H1 (cell line): ENCODE measurements around the gene RIOK3. TPM values are rescaled to one million over a fixed set of nuclear protein-coding genes. Genes with fewer than 3 reads are reported as not detected.

Experiments
- CTCF ChIA-PET: fragments of 300-600 bp; sonication (Branson Sonifier 250); formaldehyde crosslinking; loops from one replicate; lab custom pipeline; 2021; ENCODE audit not compliant: partially characterized antibody; lab: Charles Lee
- POLR2A ChIA-PET: fragments of 300-600 bp; sonication (Branson Sonifier 250); formaldehyde crosslinking; loops from one replicate; lab custom pipeline; 2021; ENCODE audit warnings: inconsistent platforms; ENCODE audit not compliant: partially characterized antibody; lab: Charles Lee
- DNase-seq, 2 experiments: peaks; one replicate each; pipeline versions ENCODE4 v3.0.0 to v3.0.0-alpha.2; 2010 to 2022; ENCODE audit warnings: low spot score in 2 of 2, low read depth in 1 of 2, mixed read lengths in 1 of 2
- FAIRE-seq: peaks from 2 replicates; lab custom pipeline; 2011; peaks lifted over from hg19 to GRCh38; lab: Jason Lieb, UNC
- H2AFZ ChIP-seq: 2 replicates; pipeline ENCODE4 v1.8.1; 2012; ENCODE audit warnings: low read length, inconsistent platforms
- H2AK5ac ChIP-seq: 2 replicates; pipeline ENCODE4 v1.6.1; 2013; ENCODE audit warnings: low read depth, low read length
- H2BK120ac ChIP-seq: replicated peaks from 2 replicates; pipeline ENCODE3; 2013; ENCODE audit warnings: low read depth, low read length, inconsistent platforms
- H2BK12ac ChIP-seq: 2 replicates; pipeline ENCODE4 v1.6.1; 2013; ENCODE audit warnings: low read depth, low read length
- H2BK15ac ChIP-seq: 2 replicates; pipeline ENCODE4 v1.6.1; 2013; ENCODE audit warnings: low read length
- H2BK20ac ChIP-seq: 2 replicates; pipeline ENCODE4 v1.6.1; 2013; ENCODE audit warnings: low read length
- H2BK5ac ChIP-seq: 2 replicates; pipeline ENCODE4 v1.6.1; 2013; ENCODE audit warnings: low read depth, low read length
- H3K14ac ChIP-seq: 2 replicates; pipeline ENCODE4 v1.6.1; 2013; ENCODE audit warnings: inconsistent platforms; ENCODE audit not compliant: insufficient read length
- H3K18ac ChIP-seq: 2 replicates; pipeline ENCODE4 v1.6.1; 2013; ENCODE audit warnings: low read length; ENCODE audit errors: extremely low read depth
- H3K23ac ChIP-seq: 2 replicates; pipeline ENCODE4 v1.6.1; 2013; ENCODE audit warnings: inconsistent platforms; ENCODE audit not compliant: insufficient read length
- H3K23me2 ChIP-seq: 2 replicates; pipeline ENCODE4 v1.6.1; 2013; ENCODE audit warnings: low read depth, low read length
- H3K27ac ChIP-seq: 2 replicates; pipeline ENCODE4 v1.6.1; 2011; ENCODE audit warnings: low read depth, low read length, inconsistent platforms
- H3K27me3 ChIP-seq, 4 experiments: replicated peaks in 1 of 4; 1 replicate in 1 of 4; 2 replicates in 3 of 4; pipeline versions ENCODE4 v1.6.1 to v1.8.1; 2011 to 2013; ENCODE audit warnings: low read length in 3 of 4, mild to moderate bottlenecking in 3 of 4, inconsistent platforms in 2 of 4, mixed read lengths in 2 of 4, moderate library complexity in 1 of 4; ENCODE audit not compliant: control insufficient read depth in 3 of 4, insufficient read depth in 3 of 4; ENCODE audit errors: extremely low read depth in 1 of 4
- H3K36me3 ChIP-seq, 4 experiments: 2 replicates each; pipeline versions ENCODE4 v1.6.1 to v1.8.1; 2011 to 2013; ENCODE audit warnings: mild to moderate bottlenecking in 4 of 4, low read length in 3 of 4, moderate library complexity in 2 of 4, control low read depth in 1 of 4, inconsistent platforms in 1 of 4; ENCODE audit not compliant: insufficient read depth in 4 of 4, control insufficient read depth in 2 of 4
- H3K4ac ChIP-seq: replicated peaks from 2 replicates; pipeline ENCODE3; 2013; ENCODE audit warnings: low read length, low read depth, mixed read lengths, inconsistent platforms; ENCODE audit not compliant: insufficient read length
- H3K4me1 ChIP-seq, 4 experiments: replicated peaks in 1 of 4; 1 replicate in 1 of 4; 2 replicates in 3 of 4; pipeline versions ENCODE4 v1.6.1 to v1.8.1; 2011 to 2013; ENCODE audit warnings: low read length in 3 of 4, inconsistent platforms in 2 of 4, mixed read lengths in 1 of 4; ENCODE audit not compliant: insufficient read depth in 4 of 4, control insufficient read depth in 3 of 4
- H3K4me2 ChIP-seq, 2 experiments: 2 replicates each; pipeline versions ENCODE4 v1.6.1 to v1.8.1; 2011 to 2013; ENCODE audit warnings: low read depth in 2 of 2, low read length in 2 of 2, control low read depth in 1 of 2, inconsistent platforms in 1 of 2, mild to moderate bottlenecking in 1 of 2; ENCODE audit not compliant: insufficient read depth in 1 of 2
- H3K4me3 ChIP-seq, 4 experiments: fragments of 200-600, 300-600 bp in 1 of 4; sonication (generic), shearing (Covaris generic), sonication (Bioruptor Twin) in 1 of 4; 2 replicates each; pipeline versions ENCODE4 v1.5.1 to v1.8.1; 2011 to 2016; ENCODE audit warnings: low read length in 4 of 4, low read depth in 3 of 4, control low read depth in 2 of 4, inconsistent platforms in 2 of 4, mild to moderate bottlenecking in 2 of 4, mixed read lengths in 1 of 4, moderate library complexity in 1 of 4; ENCODE audit not compliant: insufficient read depth in 2 of 4; ENCODE audit errors: extremely low read depth in 1 of 4
- H3K56ac ChIP-seq: replicated peaks from 2 replicates; pipeline ENCODE3; 2013; ENCODE audit warnings: low read depth, mild to moderate bottlenecking, mixed read lengths, low read length, inconsistent platforms; ENCODE audit not compliant: insufficient read length
- H3K79me1 ChIP-seq: 2 replicates; pipeline ENCODE4 v1.6.1; 2013; ENCODE audit warnings: low read depth, low read length, control low read depth
- H3K79me2 ChIP-seq, 2 experiments: 2 replicates each; pipeline versions ENCODE4 v1.6.1 to v1.8.1; 2012 to 2013; ENCODE audit warnings: low read length in 2 of 2, mild to moderate bottlenecking in 2 of 2, inconsistent platforms in 1 of 2; ENCODE audit not compliant: insufficient read depth in 2 of 2, control insufficient read depth in 1 of 2
- H3K9ac ChIP-seq, 4 experiments: replicated peaks in 1 of 4; 1 replicate in 1 of 4; 2 replicates in 3 of 4; pipeline versions ENCODE4 v1.6.1 to v1.8.1; 2011 to 2013; ENCODE audit warnings: low read depth in 3 of 4, low read length in 3 of 4, control low read depth in 2 of 4, mild to moderate bottlenecking in 2 of 4, moderate library complexity in 2 of 4, inconsistent platforms in 1 of 4; ENCODE audit errors: extremely low read depth in 1 of 4
- H3K9me3 ChIP-seq, 2 experiments: 2 replicates each; pipeline versions ENCODE4 v1.6.1 to v1.8.1; 2012 to 2013; ENCODE audit warnings: mild to moderate bottlenecking in 2 of 2, moderate library complexity in 2 of 2, control low read depth in 1 of 2, inconsistent platforms in 1 of 2, low read depth in 1 of 2, low read length in 1 of 2, mixed read lengths in 1 of 2; ENCODE audit not compliant: insufficient read depth in 2 of 2
- H4K20me1 ChIP-seq, 2 experiments: replicated peaks in 1 of 2; 2 replicates each; pipeline versions ENCODE3 to v1.8.1; 2011 to 2013; ENCODE audit warnings: inconsistent platforms in 2 of 2, low read length in 2 of 2, mild to moderate bottlenecking in 1 of 2; ENCODE audit not compliant: insufficient read depth in 2 of 2, control insufficient read depth in 1 of 2
- H4K5ac ChIP-seq: 2 replicates; pipeline ENCODE4 v1.6.1; 2013; ENCODE audit warnings: low read length, low read depth, mixed read lengths, inconsistent platforms; ENCODE audit not compliant: insufficient read length
- H4K8ac ChIP-seq: 2 replicates; pipeline ENCODE4 v1.8.0; 2013; ENCODE audit warnings: mild to moderate bottlenecking, moderate library complexity, low read length, inconsistent platforms; ENCODE audit not compliant: insufficient read depth; ENCODE audit errors: extremely low read depth
- H4K91ac ChIP-seq: replicated peaks from 2 replicates; pipeline ENCODE3; 2013; ENCODE audit warnings: low read length, mixed read lengths, inconsistent platforms; ENCODE audit not compliant: insufficient read length
- BCL11A ChIP-seq, 2 experiments: IDR thresholded peaks; one replicate each; pipeline ENCODE4 v1.6.1; 2011; ENCODE audit warnings: low read depth in 2 of 2, low read length in 2 of 2, mild to moderate bottlenecking in 2 of 2
- BRCA1 ChIP-seq: IDR thresholded peaks from 2 replicates; pipeline ENCODE4 v1.6.1; 2012; ENCODE audit warnings: low read depth, low read length, improper control_type of control experiment
- CBX5 ChIP-seq: fragments of 300-800, 300-1000 bp; sonication (generic); IDR thresholded peaks from 2 replicates; pipeline ENCODE4 v1.7.1; 2016; ENCODE audit warnings: antibody characterized with exemption, low read length, low read depth
- HDAC6 ChIP-seq: IDR thresholded peaks from one replicate; pipeline ENCODE4 v1.7.1; 2012; ENCODE audit warnings: low read depth, mild to moderate bottlenecking, inconsistent platforms, low read length, moderate library complexity
- KDM5A ChIP-seq: fragments of 200-600 bp; IDR thresholded peaks from 2 replicates; pipeline ENCODE4 v1.7.1; 2012; ENCODE audit warnings: mild to moderate bottlenecking, low read length, inconsistent platforms, mixed read lengths
- RNF2 ChIP-seq: fragments of 200-900, 300-1000 bp; sonication (generic); IDR thresholded peaks from 2 replicates; pipeline ENCODE4 v1.7.1; 2016; ENCODE audit warnings: borderline replicate concordance, low read depth, mild to moderate bottlenecking, antibody characterized with exemption, low read length; ENCODE audit not compliant: poor library complexity, severe bottlenecking; ENCODE audit errors: missing control alignments
- SUZ12 ChIP-seq: fragments of 200-600 bp; sonication (generic); IDR thresholded peaks from 2 replicates; pipeline ENCODE4 v1.6.1; 2012; ENCODE audit warnings: mild to moderate bottlenecking, inconsistent platforms, low read length, moderate library complexity, mixed read lengths
- TAF7 ChIP-seq: optimal IDR thresholded peaks from 2 replicates; pipeline ENCODE3; 2011; ENCODE audit warnings: low read depth, mild to moderate bottlenecking, inconsistent platforms, low read length, moderate library complexity, borderline replicate concordance
- TBP ChIP-seq: IDR thresholded peaks from 2 replicates; pipeline ENCODE4 v1.6.1; 2011; ENCODE audit warnings: low read depth, low read length, improper control_type of control experiment
- WGBS, 2 experiments: shearing (Covaris generic) in 1 of 2; methylation state at CpG; one replicate each; pipeline versions ENCODE4 v1.1.6 to v1.1.7; 2013 to 2015; ENCODE audit warnings: low lambda C conversion rate in 2 of 2, mixed read lengths in 2 of 2, inconsistent platforms in 1 of 2, low coverage in 1 of 2, missing lambda C conversion rate in 1 of 2; ENCODE audit not compliant: insufficient replicate concordance in 2 of 2, insufficient coverage in 1 of 2, insufficient read length in 1 of 2; ENCODE audit errors: extremely low coverage in 1 of 2, missing lambda C conversion rate in 1 of 2; 5-methylcytosine and 5-hydroxymethylcytosine counted together
- polyA plus RNA-seq, 7 experiments: library from polyadenylated mRNA; depleted of rRNA in 3 of 7; stranded (reverse) in 5 of 7; unstranded in 2 of 7; fragments of >200 nt in 5 of 7; fragments of 200-250 nt in 2 of 7; gene quantifications; 1 replicate in 5 of 7; 2 replicates in 1 of 7; 4 replicates in 1 of 7; pipeline versions ENCODE4 v1.2.1 to v1.2.3, GENCODE V29; 2011 to 2013; ENCODE audit warnings: missing spikeins in 2 of 7, mixed read lengths in 2 of 7
- total RNA-seq: library from RNA; stranded (reverse); fragmentation: NEBNext Ultra II Directional; extraction: Animal tissue kit (Norgen Biotek cat#: 25700); gene quantifications from 2 replicates; pipeline ENCODE4 v1.2.1, GENCODE V29; 2021

Gene RIOK3
- total and polyA plus RNA-seq, 2 of the 8 experiments (the other 6 are each of a cell fraction or from before 2014, with no cell fraction given): 7.5 to 24.3 TPM

- Histone ChIP-seq H2BK5ac (peak within 1 kb of the TSS; percentile 83; the same call in 1 of the 2 replicates), H3K36me3 (peaks cover 0 to 4% (median 0%) of the 10 kb centered on the region in 4 experiments; a peak in 2 of 8 replicates), H2BK15ac (peak within 1 kb of the TSS; percentile 97; the same call in 1 of the 2 replicates), H2AK5ac (no peak within 1 kb of the TSS), H4K5ac (peak within 1 kb of the TSS; percentile 93), H3K27ac (peak within 1 kb of the TSS; percentile 71; the same call in 1 of the 2 replicates), H3K56ac (peak within 1 kb of the TSS; percentile 14), H3K9me3 (no peaks in the 10 kb centered on the region), H2AFZ (peak within 1 kb of the TSS; percentile 81; the same call in 1 of the 2 replicates), H3K23me2 (peaks cover 7% of the 10 kb centered on the region; the same call in 1 of the 2 replicates), H2BK20ac (0 out of 2 replicates have a peak within 1 kb of the TSS, but pooled peaks have one; percentile 80), H4K20me1 (peaks cover 5 to 7% of the 10 kb centered on the region in 2 experiments), H3K79me2 (peaks cover 0 to 5% of the 10 kb centered on the region in 2 experiments; a peak in 1 of 4 replicates), H3K4me3 (peak within 1 kb of the TSS; percentile 72 to 99 (median 82)), H3K4ac (no peak within 1 kb of the TSS), H4K91ac (no peak within 1 kb of the TSS), H2BK120ac (no peak within 1 kb of the TSS), H2BK12ac (no peak within 1 kb of the TSS), H3K27me3 (peaks cover 0 to 13% (median 5%) of the 10 kb centered on the region in 4 experiments; a peak in 5 of 7 replicates), H3K14ac (no peak within 1 kb of the TSS), H3K79me1 (no peaks in the 10 kb centered on the region; the same call in 1 of the 2 replicates), H3K23ac (no peak within 1 kb of the TSS), H3K9ac (peak within 1 kb of the TSS; percentile 24 to 70 (median 53); a peak in 6 of 7 replicates), H3K4me1 (peaks cover 2 to 6% (median 4%) of the 10 kb centered on the region in 4 experiments; a peak in 5 of 7 replicates), H4K8ac (peak within 1 kb of the TSS; percentile 69), H3K4me2 (peak within 1 kb of the TSS; percentile 78 to 91), H3K18ac (peak within 1 kb of the TSS; percentile 96)
- DNase-seq: peak; percentile 78 to 99
- ChIA-PET POLR2A (interaction anchor here (1.0 to 1.5 kb wide), 2 partner anchors 15 to 17 kb away, joined by 3 read pairs; no protein-coding TSS in a partner anchor), CTCF (interaction anchor here (0.7 kb wide), 1 partner anchor 26 kb away, joined by 3 read pairs; no protein-coding TSS in a partner anchor)
- WGBS, 2 experiments: 1% methylated on average over 85 of the region's 110 CpGs; no CpG with 5 or more reads in 1 of the 2 experiments
- no peak for FAIRE-seq
- TF ChIP-seq TBP (no peak; the same call in 1 of the 2 replicates), HDAC6 (no peak), BRCA1 (no peak), RNF2 (no peak), BCL11A (IDR thresholded peaks at IDR 0.05; ENCODE audit: low read depth in 2 of 2, low read length in 2 of 2) (no peak), CBX5 (no peak), TAF7 (peak; percentile 34), SUZ12 (no peak), KDM5A (no peak)
These were observed 50.2 kb downstream of the RIOK3 start, which contains the start of gene RMC1 for GRCh38 chr18:23503038-23503962. RMC1 (plus strand) TSS chr18:23503511; CDS start chr18:23503619, 108 bp downstream.
